ENCODE measurements around the gene ELFN1. TPM values are rescaled to one million over a fixed set of nuclear protein-coding genes. Genes with fewer than 3 reads are reported as not detected.

ELFN1 gene
- total and polyA plus RNA-seq, 4 donors, result 0.43 to 3.5 (median 3.4) TPM

DNA sequence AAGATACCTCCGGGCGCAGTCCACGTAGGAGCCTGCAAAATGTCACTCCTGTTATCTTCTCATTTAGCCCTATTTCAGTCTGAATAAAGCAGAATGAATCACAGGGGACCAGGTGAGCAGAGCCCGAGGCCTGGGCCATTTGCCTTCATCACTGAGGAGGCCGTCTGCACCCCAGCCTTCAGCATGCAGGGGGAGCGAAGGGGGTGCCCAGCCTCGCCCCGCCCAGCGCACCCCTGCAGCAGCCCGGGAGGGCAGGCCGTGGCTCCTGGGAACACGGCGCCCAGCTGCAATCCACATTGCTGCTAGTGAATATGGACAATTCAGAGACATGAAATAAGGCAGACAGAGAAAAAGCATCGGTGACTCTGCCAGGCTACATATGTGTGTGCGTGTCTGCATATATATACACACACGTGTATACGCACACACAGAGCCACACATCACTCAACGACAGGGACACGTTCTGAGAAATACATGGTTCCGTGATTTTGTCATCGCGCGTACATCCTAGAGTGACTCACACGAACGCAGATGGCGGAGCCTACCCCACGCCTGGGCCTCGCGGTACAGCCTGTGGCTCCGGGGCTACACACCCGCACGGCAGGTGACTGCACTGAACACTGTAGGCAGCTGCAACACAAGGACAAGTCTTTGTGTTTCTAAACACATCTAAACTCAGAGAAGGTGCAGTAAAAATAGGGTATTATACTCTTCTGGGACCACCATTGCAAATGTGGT is 15.2 kb upstream of the ELFN1 start:
- DNase-seq (ENCODE audit: low spot score), result no peak
- no peak overlapping the region for H3K27ac ChIP-seq (ENCODE audit: low read depth in 1 of 2, low read length in 2 of 2)
- H3K9ac ChIP-seq (ENCODE audit: low read depth in 1 of 2, low read length in 2 of 2), result no peak overlapping the region
- H3K9me3 ChIP-seq (ENCODE audit: control insufficient read depth in 4 of 4, low read length in 3 of 4), result no peaks in the 10 kb centered on the region
- no peaks in the 10 kb centered on the region for H3K36me3 ChIP-seq (ENCODE audit: control insufficient read depth in 4 of 4, insufficient read depth in 3 of 4, low read depth in 1 of 4, low read length in 3 of 4)
- 90% methylated on average over 32 of the region's 32 CpGs for WGBS
- H3K4me1 ChIP-seq (ENCODE audit: control insufficient read depth in 4 of 4, insufficient read depth in 4 of 4, low read length in 3 of 4), result no peaks in the 10 kb centered on the region
- H3K27me3 ChIP-seq (ENCODE audit: control insufficient read depth in 4 of 4, insufficient read depth in 4 of 4, low read length in 3 of 4), result peaks cover 0 to 2% (median 0%) of the 10 kb centered on the region in 4 donors
- TF ChIP-seq, protein P1, sequence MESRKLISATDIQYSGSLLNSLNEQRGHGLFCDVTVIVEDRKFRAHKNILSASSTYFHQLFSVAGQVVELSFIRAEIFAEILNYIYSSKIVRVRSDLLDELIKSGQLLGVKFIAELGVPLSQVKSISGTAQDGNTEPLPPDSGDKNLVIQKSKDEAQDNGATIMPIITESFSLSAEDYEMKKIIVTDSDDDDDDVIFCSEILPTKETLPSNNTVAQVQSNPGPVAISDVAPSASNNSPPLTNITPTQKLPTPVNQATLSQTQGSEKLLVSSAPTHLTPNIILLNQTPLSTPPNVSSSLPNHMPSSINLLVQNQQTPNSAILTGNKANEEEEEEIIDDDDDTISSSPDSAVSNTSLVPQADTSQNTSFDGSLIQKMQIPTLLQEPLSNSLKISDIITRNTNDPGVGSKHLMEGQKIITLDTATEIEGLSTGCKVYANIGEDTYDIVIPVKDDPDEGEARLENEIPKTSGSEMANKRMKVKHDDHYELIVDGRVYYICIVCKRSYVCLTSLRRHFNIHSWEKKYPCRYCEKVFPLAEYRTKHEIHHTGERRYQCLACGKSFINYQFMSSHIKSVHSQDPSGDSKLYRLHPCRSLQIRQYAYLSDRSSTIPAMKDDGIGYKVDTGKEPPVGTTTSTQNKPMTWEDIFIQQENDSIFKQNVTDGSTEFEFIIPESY (IDR thresholded peaks at IDR 0.05), result no peak
- no peak overlapping the region for H3K4me3 ChIP-seq (ENCODE audit: low read depth in 1 of 3, low read length in 3 of 3)

DNA sequence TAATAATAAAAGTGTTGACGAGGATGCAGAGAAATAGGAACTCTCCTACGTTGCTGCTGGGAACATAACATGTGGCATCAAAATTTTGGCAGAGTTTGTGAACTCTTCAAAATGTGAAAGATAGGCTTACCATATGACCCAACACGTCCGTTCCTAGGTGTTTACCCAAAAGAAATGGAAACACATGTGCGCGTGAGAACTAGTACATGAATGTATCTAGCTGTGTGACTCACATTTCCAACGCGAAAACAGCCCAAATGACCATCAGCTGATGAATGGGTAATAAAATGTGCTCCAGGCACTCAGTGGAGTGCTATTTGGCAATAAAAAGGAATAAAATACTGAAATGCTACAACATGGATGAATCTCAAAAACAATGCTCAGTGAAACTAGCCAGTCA is 10.4 kb upstream of the ELFN1 start:
- Histone ChIP-seq H3K27ac (ENCODE audit: low read depth in 1 of 2, low read length in 2 of 2) (no peak overlapping the region), H3K9me3 (ENCODE audit: control insufficient read depth in 4 of 4, low read length in 3 of 4) (no peaks in the 10 kb centered on the region), H3K4me1 (ENCODE audit: control insufficient read depth in 4 of 4, insufficient read depth in 4 of 4, low read length in 3 of 4) (peaks cover 2 to 6% (median 5%) of the 10 kb centered on the region in 4 donors), H3K27me3 (ENCODE audit: control insufficient read depth in 4 of 4, insufficient read depth in 4 of 4, low read length in 3 of 4) (peaks cover 0 to 2% (median 0%) of the 10 kb centered on the region in 4 donors), H3K4me3 (ENCODE audit: low read depth in 1 of 3, low read length in 3 of 3) (no peak overlapping the region), H3K36me3 (ENCODE audit: control insufficient read depth in 4 of 4, insufficient read depth in 3 of 4, low read depth in 1 of 4, low read length in 3 of 4) (no peaks in the 10 kb centered on the region), H3K9ac (ENCODE audit: low read depth in 1 of 2, low read length in 2 of 2) (no peak overlapping the region)
- TF ChIP-seq FOXA2 (IDR thresholded peaks at IDR 0.05) (no peak), NR2F2 (IDR thresholded peaks at IDR 0.05) (no peak), GABPA (IDR thresholded peaks at IDR 0.05 in 1 of 2, conservative IDR thresholded peaks at IDR 0.05 in 1 of 2) (no peak), HNF4A (conservative IDR thresholded peaks at IDR 0.05) (no peak), RXRA (IDR thresholded peaks at IDR 0.05) (no peak), TAF1 (conservative IDR thresholded peaks at IDR 0.05) (no peak), REST (IDR thresholded peaks at IDR 0.05) (no peak), SP1 (IDR thresholded peaks at IDR 0.05) (no peak)
- TF ChIP-seq, protein P2, sequence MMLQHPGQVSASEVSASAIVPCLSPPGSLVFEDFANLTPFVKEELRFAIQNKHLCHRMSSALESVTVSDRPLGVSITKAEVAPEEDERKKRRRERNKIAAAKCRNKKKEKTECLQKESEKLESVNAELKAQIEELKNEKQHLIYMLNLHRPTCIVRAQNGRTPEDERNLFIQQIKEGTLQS (IDR thresholded peaks at IDR 0.05), result no peak
- TF ChIP-seq, protein P1 (IDR thresholded peaks at IDR 0.05), result no peak
- WGBS, result 75% methylated on average over 8 of the region's 8 CpGs
- no peak for DNase-seq (ENCODE audit: low spot score)
